Neural progenitor cell (in vitro differentiated cells): ENCODE results near the gene ATXN3L. TPM values are rescaled to one million over a fixed set of nuclear protein-coding genes. Genes with fewer than 3 reads are reported as not detected.

Experiments used
- DNase-seq: peaks from one replicate; pipeline ENCODE4 v3.0.0-alpha.2; 2016; ENCODE audit warnings: low spot score
- H2AFZ ChIP-seq: fragments of 200-600 bp; sonication (generic); replicated peaks from 2 replicates; pipeline ENCODE4 v1.6.1; 2016; ENCODE audit warnings: antibody characterized with exemption
- H3F3A ChIP-seq: fragments of 200-600 bp; sonication (generic); 2 replicates; pipeline ENCODE4 v1.6.1; 2016; ENCODE audit warnings: antibody characterized with exemption, low read depth
- H3K27ac ChIP-seq: fragments of 200-600 bp; sonication (generic); 2 replicates; pipeline ENCODE4 v1.5.1; 2016; ENCODE audit warnings: mild to moderate bottlenecking
- H3K27me3 ChIP-seq: fragments of 200-600 bp; sonication (generic); 2 replicates; pipeline ENCODE4 v1.6.1; 2016; ENCODE audit warnings: mild to moderate bottlenecking, moderate library complexity
- H3K36me3 ChIP-seq: fragments of 200-600 bp; sonication (generic); 2 replicates; pipeline ENCODE4 v1.5.1; 2016
- H3K4me1 ChIP-seq: fragments of 200-600 bp; sonication (generic); 2 replicates; pipeline ENCODE4 v1.6.1; 2016; ENCODE audit warnings: mixed run types
- H3K4me2 ChIP-seq: fragments of 200-600 bp; sonication (generic); 2 replicates; pipeline ENCODE4 v1.6.1; 2016
- H3K4me3 ChIP-seq: fragments of 200-600 bp; sonication (generic); 2 replicates; pipeline ENCODE4 v1.5.1; 2016
- H3K79me2 ChIP-seq: fragments of 200-600 bp; sonication (generic); 2 replicates; pipeline ENCODE4 v1.6.1; 2016; ENCODE audit warnings: low read depth
- H3K9ac ChIP-seq: fragments of 200-600 bp; sonication (generic); 2 replicates; pipeline ENCODE4 v1.6.1; 2016
- H3K9me3 ChIP-seq: fragments of 200-600 bp; sonication (generic); 2 replicates; pipeline ENCODE4 v1.5.1; 2016; ENCODE audit warnings: low read depth
- H4K20me1 ChIP-seq: fragments of 200-600 bp; sonication (generic); 2 replicates; pipeline ENCODE4 v1.6.1; 2016; ENCODE audit warnings: low read depth
- H3K27ac Mint-ChIP-seq: 3 replicates; pipeline ENCODE4 v1.8.0; 2021; ENCODE audit warnings: mixed read lengths
- H3K27me3 Mint-ChIP-seq: 2 replicates; pipeline ENCODE4 v1.8.0; 2022; ENCODE audit warnings: low read depth, mild to moderate bottlenecking, inconsistent platforms, moderate library complexity, mixed read lengths; ENCODE audit not compliant: insufficient read depth
- H3K36me3 Mint-ChIP-seq: 3 replicates; pipeline ENCODE4 v1.8.0; 2021; ENCODE audit warnings: mixed read lengths
- H3K4me1 Mint-ChIP-seq: 3 replicates; pipeline ENCODE4 v1.8.0; 2021; ENCODE audit warnings: mixed read lengths
- H3K4me3 Mint-ChIP-seq: 3 replicates; pipeline ENCODE4 v1.8.0; 2021; ENCODE audit warnings: mild to moderate bottlenecking, moderate library complexity, mixed read lengths
- H3K9me3 Mint-ChIP-seq: 3 replicates; pipeline ENCODE4 v1.8.0; 2020; ENCODE audit warnings: mixed read lengths
- CTCF ChIP-seq: fragments of 200-600 bp; sonication (generic); IDR thresholded peaks from 2 replicates; pipeline ENCODE4 v1.5.1; 2017; ENCODE audit warnings: antibody characterized with exemption, mild to moderate bottlenecking
- EZH2 ChIP-seq: fragments of 200-600 bp; sonication (generic); IDR thresholded peaks from 2 replicates; pipeline ENCODE4 v1.6.1; 2017; ENCODE audit warnings: antibody characterized with exemption, mild to moderate bottlenecking, moderate library complexity
- EZH2phosphoT487 ChIP-seq: fragments of 200-600 bp; sonication (generic); IDR thresholded peaks from 2 replicates; pipeline ENCODE4 v1.6.1; 2017; ENCODE audit warnings: antibody characterized with exemption
- total RNA-seq: library from RNA; depleted of rRNA; stranded (reverse); fragments of >200 nt; gene quantifications from 2 replicates; pipeline ENCODE4 v1.2.3, GENCODE V29; 2015; ENCODE audit warnings: low replicate concordance

The ATXN3L gene
- total RNA-seq, 1 donor from 2014 or later: not detected

GRCh38 chrX:13345037-13345436 lies 25.2 kb upstream of the ATXN3L start:
- Histone ChIP-seq H3K36me3 (no peaks in the 10 kb centered on the region), H3K4me1 (peaks cover 10% of the 10 kb centered on the region), H3K27ac (no peak overlapping the region), H3K4me3 (no peak overlapping the region), H3F3A (peaks cover 4% of the 10 kb centered on the region), H3K4me2 (no peak overlapping the region), H3K27me3 (no peaks in the 10 kb centered on the region), H2AFZ (no peak overlapping the region), H3K9ac (no peak overlapping the region), H4K20me1 (no peaks in the 10 kb centered on the region), H3K9me3 (no peaks in the 10 kb centered on the region), H3K79me2 (no peaks in the 10 kb centered on the region)
- Mint-ChIP-seq H3K4me1 (peaks cover 6% of the 10 kb centered on the region), H3K27me3 (no peaks in the 10 kb centered on the region), H3K9me3 (peaks cover 4% of the 10 kb centered on the region), H3K36me3 (no peaks in the 10 kb centered on the region), H3K4me3 (no peak overlapping the region), H3K27ac (no peak overlapping the region)
- TF ChIP-seq EZH2phosphoT487 (no peak), CTCF (no peak), EZH2 (no peak)
- DNase-seq: no peak

- no peaks in the 10 kb centered on the region for H3K27me3 ChIP-seq
- Mint-ChIP-seq H3K27ac (no peak overlapping the region), H3K9me3 (peaks cover 2% of the 10 kb centered on the region), H3K4me3 (no peak overlapping the region), H3K4me1 (peaks cover 6% of the 10 kb centered on the region), H3K36me3 (no peaks in the 10 kb centered on the region), H3K27me3 (no peaks in the 10 kb centered on the region)
- TF ChIP-seq EZH2 (no peak), EZH2phosphoT487 (no peak), CTCF (no peak)
- no peaks in the 10 kb centered on the region for H3K36me3 ChIP-seq
- H4K20me1 ChIP-seq: no peaks in the 10 kb centered on the region
- H3K9me3 ChIP-seq: no peaks in the 10 kb centered on the region
- H3K4me2 ChIP-seq: no peak overlapping the region
- no peak overlapping the region for H3K4me3 ChIP-seq
- no peak overlapping the region for H2AFZ ChIP-seq
- peaks cover 10% of the 10 kb centered on the region for H3K4me1 ChIP-seq
- H3K79me2 ChIP-seq: no peaks in the 10 kb centered on the region
- H3F3A ChIP-seq: no peaks in the 10 kb centered on the region
- H3K9ac ChIP-seq: no peak overlapping the region
- DNase-seq: no peak
- H3K27ac ChIP-seq: no peak overlapping the region
Observed at GRCh38 chrX:13341491-13342101, 21.7 kb upstream of the ATXN3L start.

GRCh38 chrX:13340182-13340791 lies 20.4 kb upstream of the ATXN3L start:
- Histone ChIP-seq H3K79me2 (no peaks in the 10 kb centered on the region), H3K27me3 (no peaks in the 10 kb centered on the region), H2AFZ (no peak overlapping the region), H3K9me3 (no peaks in the 10 kb centered on the region), H3K27ac (no peak overlapping the region), H3K4me2 (peak overlapping the region; percentile 1), H3F3A (no peaks in the 10 kb centered on the region), H4K20me1 (no peaks in the 10 kb centered on the region), H3K4me3 (no peak overlapping the region), H3K9ac (no peak overlapping the region), H3K36me3 (no peaks in the 10 kb centered on the region), H3K4me1 (peaks cover 10% of the 10 kb centered on the region)
- peaks cover 4% of the 10 kb centered on the region for H3K4me1 Mint-ChIP-seq
- TF ChIP-seq CTCF (no peak), EZH2phosphoT487 (no peak), EZH2 (no peak)
- no peaks in the 10 kb centered on the region for H3K9me3 Mint-ChIP-seq
- DNase-seq: peak; percentile 17
- H3K27me3 Mint-ChIP-seq: no peaks in the 10 kb centered on the region
- H3K4me3 Mint-ChIP-seq: no peak overlapping the region
- H3K27ac Mint-ChIP-seq: no peak overlapping the region
- no peaks in the 10 kb centered on the region for H3K36me3 Mint-ChIP-seq
